Right hindlimb (tissue), 1 donor: ENCODE data around the gene CDC42EP1.
A peak's percentile ranks its signal among the peaks of the same experiment; 100 is the strongest.
"Not testable (repeated sequence)": the region's sequence is repeated elsewhere in the genome, so short reads cannot be mapped to it uniquely, and the experiment has no call there.

ENCODE experiments used
- DNase-seq: peaks from one replicate; pipeline ENCODE4 v3.0.0-alpha.2; 2018

Gene CDC42EP1

GRCh38 chr22:37588546-37589215 lies 28.4 kb downstream of the CDC42EP1 start:
- DNase-seq = no peak

- DNase-seq = no peak
These were observed 29.4 kb downstream of the CDC42EP1 start for GRCh38 chr22:37589636-37590035.

GRCh38 chr22:37591081-37591480 lies 30.8 kb downstream of the CDC42EP1 start:
- not testable (repeated sequence) for DNase-seq

GRCh38 chr22:37591823-37592404 lies 31.6 kb downstream of the CDC42EP1 start:
- no peak for DNase-seq

- no peak for DNase-seq
These were observed 34.0 kb downstream of the CDC42EP1 start for GRCh38 chr22:37594237-37594636.

GRCh38 chr22:37599153-37599552 lies 38.9 kb downstream of the CDC42EP1 start:
- peak; percentile 70 for DNase-seq

GRCh38 chr22:37601203-37601539 lies 40.9 kb downstream of the CDC42EP1 start:
- DNase-seq = no peak

- no peak for DNase-seq
These were observed 41.5 kb downstream of the CDC42EP1 start for GRCh38 chr22:37601540-37602442.

GRCh38 chr22:37602546-37603277 lies 42.4 kb downstream of the CDC42EP1 start:
- DNase-seq = not testable (repeated sequence)

GRCh38 chr22:37604074-37604473 lies 43.8 kb downstream of the CDC42EP1 start:
- DNase-seq = no peak

GRCh38 chr22:37604875-37605274 lies 44.6 kb downstream of the CDC42EP1 start:
- no peak for DNase-seq

- DNase-seq = peak; percentile 84
These were observed 47.0 kb downstream of the CDC42EP1 start for GRCh38 chr22:37607010-37607934.

GRCh38 chr22:37607935-37608476 lies 47.7 kb downstream of the CDC42EP1 start:
- DNase-seq = no peak

GRCh38 chr22:37608477-37609239 lies 48.4 kb downstream of the CDC42EP1 start, which contains the start of gene GGA1:
GGA1 (plus strand) TSS chr22:37608834; CDS start chr22:37608861, 27 bp downstream.
- peak; percentile 97 for DNase-seq

- DNase-seq = peak; percentile 58
These were observed 49.2 kb downstream of the CDC42EP1 start for GRCh38 chr22:37609240-37610152.

- not testable (repeated sequence) for DNase-seq
These were observed 49.8 kb downstream of the CDC42EP1 start for GRCh38 chr22:37610153-37610475.

GRCh38 chr22:37610480-37611129 lies 50.3 kb downstream of the CDC42EP1 start:
- DNase-seq = no peak

GRCh38 chr22:37611207-37611606 lies 50.9 kb downstream of the CDC42EP1 start:
- DNase-seq = no peak
